OCI-LY7 (cell line): ENCODE measurements around the gene ZSCAN22.

Source experiments
- CTCF ChIP-seq: fragments of 200-600 bp; sonication (generic); conservative IDR thresholded peaks from 2 replicates; pipeline ENCODE4 v1.5.1; 2014; ENCODE audit warnings: mild to moderate bottlenecking, antibody characterized with exemption, low read length, moderate library complexity, mixed read lengths
- EZH2phosphoT487 ChIP-seq: fragments of 200-600 bp; sonication (generic); IDR thresholded peaks from 2 replicates; pipeline ENCODE4 v1.6.1; 2018; ENCODE audit warnings: low read depth, borderline replicate concordance, mild to moderate bottlenecking, mixed run types, antibody characterized with exemption, low read length, moderate library complexity, mixed read lengths

- no peak for TF ChIP-seq CTCF
- TF ChIP-seq EZH2phosphoT487: no peak
Measured at GRCh38 chr19:58278541-58279041, 48.2 kb upstream of the ZSCAN22 start, which contains the start of gene ZNF8.
